Measurements from ENCODE around the gene ICAM3. TPM values are rescaled to one million over a fixed set of nuclear protein-coding genes. Genes with fewer than 3 reads are reported as not detected.
A peak's percentile ranks its signal among the peaks of the same experiment; 100 is the strongest.

The ICAM3 gene
- total RNA-seq, 1 donor from 2014 or later, result 31.3 TPM

- H3K4me3 ChIP-seq, result peak overlapping the region; percentile 99
- peaks cover 50% of the 10 kb centered on the region for H3K36me3 ChIP-seq
- H3K9me3 ChIP-seq (replicated peaks), result no peaks in the 10 kb centered on the region
- H3K27ac ChIP-seq (replicated peaks), result peak overlapping the region; percentile 72
- TF ChIP-seq CTCF (IDR thresholded peaks at IDR 0.05; ENCODE audit: borderline replicate concordance), result no peak
- no peak for DNase-seq
- intact Hi-C loops (cut with micrococcal nuclease), result no loop called here
- H3K4me1 ChIP-seq, result peaks cover 19% of the 10 kb centered on the region
- no peaks in the 10 kb centered on the region for H3K27me3 ChIP-seq (ENCODE audit: low read depth)
Observed at GRCh38 chr19:10316229-10317044, 23.0 kb downstream of the ICAM3 start.

GRCh38 chr19:10315335-10316214, 23.8 kb downstream of the ICAM3 start, which contains the start of gene FDX2:
Gene FDX2, minus strand, starts transcription at chr19:10316015. Its CDS starts 19 bp downstream, at chr19:10315996.
- intact Hi-C loops (cut with micrococcal nuclease), result no loop called here
- H3K4me1 ChIP-seq, result peaks cover 19% of the 10 kb centered on the region
- peak within 1 kb of the TSS; percentile 72 for H3K27ac ChIP-seq (replicated peaks)
- H3K9me3 ChIP-seq (replicated peaks), result no peaks in the 10 kb centered on the region
- no peaks in the 10 kb centered on the region for H3K27me3 ChIP-seq (ENCODE audit: low read depth)
- H3K36me3 ChIP-seq, result peaks cover 41% of the 10 kb centered on the region
- peak; percentile 90 for DNase-seq
- peak within 1 kb of the TSS; percentile 99 for H3K4me3 ChIP-seq
- no peak for TF ChIP-seq CTCF (IDR thresholded peaks at IDR 0.05; ENCODE audit: borderline replicate concordance)

GRCh38 chr19:10309423-10309822, 30.0 kb downstream of the ICAM3 start, which contains the start of gene ZGLP1:
Gene ZGLP1, minus strand, starts transcription at chr19:10309815.
- Histone ChIP-seq H3K4me1 (no peaks in the 10 kb centered on the region), H3K36me3 (peaks cover 5% of the 10 kb centered on the region), H3K27ac (replicated peaks) (no peak within 1 kb of the TSS), H3K27me3 (ENCODE audit: low read depth) (no peaks in the 10 kb centered on the region), H3K4me3 (no peak within 1 kb of the TSS), H3K9me3 (replicated peaks) (no peaks in the 10 kb centered on the region)
- no peak for TF ChIP-seq CTCF (IDR thresholded peaks at IDR 0.05; ENCODE audit: borderline replicate concordance)
- DNase-seq, result no peak
- intact Hi-C loops (cut with micrococcal nuclease), result no loop called here

GRCh38 chr19:10306327-10306726, 33.1 kb downstream of the ICAM3 start:
- intact Hi-C loops (cut with micrococcal nuclease), result no loop called here
- H3K36me3 ChIP-seq, result peaks cover 5% of the 10 kb centered on the region
- DNase-seq, result no peak

More at GRCh38 chr19:10306327-10306726, 33.1 kb downstream of the ICAM3 start:
- H3K27ac ChIP-seq (replicated peaks), result no peak overlapping the region
- H3K9me3 ChIP-seq (replicated peaks), result no peaks in the 10 kb centered on the region
- H3K27me3 ChIP-seq (ENCODE audit: low read depth), result peaks cover 18% of the 10 kb centered on the region
- H3K4me1 ChIP-seq, result no peaks in the 10 kb centered on the region
- TF ChIP-seq CTCF (IDR thresholded peaks at IDR 0.05; ENCODE audit: borderline replicate concordance), result no peak
- no peak overlapping the region for H3K4me3 ChIP-seq
